Measurements from ENCODE around the gene PPFIBP1. TPM values are rescaled to one million over a fixed set of nuclear protein-coding genes. Genes with fewer than 3 reads are reported as not detected.
"Not testable (repeated sequence)": the region's sequence is repeated elsewhere in the genome, so short reads cannot be mapped to it uniquely, and the experiment has no call there.

Gene PPFIBP1
- total RNA-seq, 1 experiment from 2014 or later = 82.3 TPM

GRCh38 chr12:27709932-27710591, 186.1 kb downstream of the PPFIBP1 start:
- DNase-seq (ENCODE audit: low spot score) = peak; percentile 32

- peak; percentile 64 for DNase-seq (ENCODE audit: low spot score)
Observed at GRCh38 chr12:27710592-27711316, 186.7 kb downstream of the PPFIBP1 start, which contains the start of gene MRPS35. TSS of gene MRPS35 (plus strand) at chr12:27710832. CDS start at chr12:27710844, 12 bp downstream.

- peak; percentile 9 for DNase-seq (ENCODE audit: low spot score)
Observed at GRCh38 chr12:27711317-27711682, 187.3 kb downstream of the PPFIBP1 start.

GRCh38 chr12:27711967-27712366, 188.0 kb downstream of the PPFIBP1 start:
- DNase-seq (ENCODE audit: low spot score) = no peak

- DNase-seq (ENCODE audit: low spot score) = no peak
Observed at GRCh38 chr12:27723212-27723611, 199.2 kb downstream of the PPFIBP1 start.

- DNase-seq (ENCODE audit: low spot score) = no peak
Observed at GRCh38 chr12:27730097-27730588, 206.1 kb downstream of the PPFIBP1 start.

- peak; percentile 3 for DNase-seq (ENCODE audit: low spot score)
Observed at GRCh38 chr12:27732281-27732680, 208.3 kb downstream of the PPFIBP1 start.

- peak; percentile 20 for DNase-seq (ENCODE audit: low spot score)
Observed at GRCh38 chr12:27733052-27733656, 209.1 kb downstream of the PPFIBP1 start.

GRCh38 chr12:27733791-27734190, 209.8 kb downstream of the PPFIBP1 start:
- no peak for DNase-seq (ENCODE audit: low spot score)

- DNase-seq (ENCODE audit: low spot score) = not testable (repeated sequence)
Observed at GRCh38 chr12:27734321-27734720, 210.3 kb downstream of the PPFIBP1 start.

GRCh38 chr12:27743601-27744000, 219.6 kb downstream of the PPFIBP1 start:
- no peak for DNase-seq (ENCODE audit: low spot score)

Other genes starting within 250 kb of the PPFIBP1 start
- gene BMAL2, start 191.4 kb upstream of the PPFIBP1 start, total RNA-seq (2014; rRNA removed; shearing (Covaris generic)) = 37.2 and 50.3 TPM in 2 replicates
- not detected in 2 replicates for gene SMCO2, start 77.5 kb upstream of the PPFIBP1 start, total RNA-seq (2014; rRNA removed; shearing (Covaris generic))
- gene REP15, start 172.2 kb downstream of the PPFIBP1 start, total RNA-seq (2014; rRNA removed; shearing (Covaris generic)) = 0.55 and 1.2 TPM in 2 replicates
- gene MRPS35, start 186.6 kb downstream of the PPFIBP1 start, total RNA-seq (2014; rRNA removed; shearing (Covaris generic)) = 95.1 and 106 TPM in 2 replicates